Vagina (tissue), 2 donors: Measurements from ENCODE around the gene CES5A.

ENCODE experiments used
- CTCF ChIP-seq, 3 experiments: fragments of 450-650 bp in 2 of 3; fragments of 200-600 bp in 1 of 3; sonication (generic) in 1 of 3; IDR thresholded peaks; one replicate each; pipeline ENCODE4 v1.5.1; 2017 to 2019; ENCODE audit warnings: antibody characterized with exemption in 3 of 3, mild to moderate bottlenecking in 2 of 3, moderate library complexity in 2 of 3
- POLR2A ChIP-seq, 2 donors: fragments of 450-650 bp; IDR thresholded peaks; one replicate each; pipeline ENCODE4 v1.6.1; 2017; ENCODE audit warnings: antibody characterized with exemption in 2 of 2, mild to moderate bottlenecking in 2 of 2, moderate library complexity in 2 of 2

DNA sequence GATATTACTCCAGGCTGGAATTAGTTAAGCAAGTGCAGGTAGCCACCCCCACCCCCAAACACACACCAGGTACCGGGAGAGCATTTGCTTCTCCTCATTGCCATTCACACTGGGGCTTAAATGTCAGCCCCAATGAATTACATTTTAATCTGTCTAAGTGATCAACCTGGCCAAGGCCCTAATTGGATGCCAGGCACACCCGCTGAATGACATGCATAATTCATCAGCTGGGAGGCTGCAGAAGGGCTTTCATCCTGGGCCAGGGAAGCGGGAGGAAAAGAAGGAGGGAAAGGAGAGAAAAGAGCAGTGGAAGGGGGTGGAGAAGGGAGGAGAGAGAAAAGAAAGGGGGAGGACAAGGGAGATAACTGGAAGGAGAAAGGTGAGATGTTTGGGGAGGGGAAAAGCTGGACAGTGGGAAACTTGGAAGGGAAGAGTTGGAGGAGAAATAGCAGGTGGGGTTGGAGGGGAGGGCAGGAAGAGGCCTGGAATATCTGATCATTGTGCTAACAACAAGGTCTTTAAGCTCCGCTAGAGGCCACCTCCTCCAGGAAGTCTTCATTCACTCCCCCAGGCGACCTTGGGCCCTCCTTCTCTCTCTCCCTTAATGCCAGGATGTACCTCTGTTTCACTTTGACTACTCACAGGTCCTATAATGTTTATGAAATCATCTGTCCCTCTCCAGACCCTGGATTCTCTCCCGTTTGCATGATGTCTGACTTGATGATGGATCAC, 40.1 kb upstream of the CES5A start:
- TF ChIP-seq POLR2A (IDR thresholded peaks at IDR 0.05), result no peak
- TF ChIP-seq CTCF (IDR thresholded peaks at IDR 0.05), result no peak
